GM19240 (cell line): Measurements from ENCODE around the gene NR3C2.

Experiments
- DNase-seq: peaks from one replicate; pipeline ENCODE4 v3.0.0; 2011; ENCODE audit warnings: low spot score; ENCODE audit not compliant: insufficient read length

NR3C2 gene

DNA sequence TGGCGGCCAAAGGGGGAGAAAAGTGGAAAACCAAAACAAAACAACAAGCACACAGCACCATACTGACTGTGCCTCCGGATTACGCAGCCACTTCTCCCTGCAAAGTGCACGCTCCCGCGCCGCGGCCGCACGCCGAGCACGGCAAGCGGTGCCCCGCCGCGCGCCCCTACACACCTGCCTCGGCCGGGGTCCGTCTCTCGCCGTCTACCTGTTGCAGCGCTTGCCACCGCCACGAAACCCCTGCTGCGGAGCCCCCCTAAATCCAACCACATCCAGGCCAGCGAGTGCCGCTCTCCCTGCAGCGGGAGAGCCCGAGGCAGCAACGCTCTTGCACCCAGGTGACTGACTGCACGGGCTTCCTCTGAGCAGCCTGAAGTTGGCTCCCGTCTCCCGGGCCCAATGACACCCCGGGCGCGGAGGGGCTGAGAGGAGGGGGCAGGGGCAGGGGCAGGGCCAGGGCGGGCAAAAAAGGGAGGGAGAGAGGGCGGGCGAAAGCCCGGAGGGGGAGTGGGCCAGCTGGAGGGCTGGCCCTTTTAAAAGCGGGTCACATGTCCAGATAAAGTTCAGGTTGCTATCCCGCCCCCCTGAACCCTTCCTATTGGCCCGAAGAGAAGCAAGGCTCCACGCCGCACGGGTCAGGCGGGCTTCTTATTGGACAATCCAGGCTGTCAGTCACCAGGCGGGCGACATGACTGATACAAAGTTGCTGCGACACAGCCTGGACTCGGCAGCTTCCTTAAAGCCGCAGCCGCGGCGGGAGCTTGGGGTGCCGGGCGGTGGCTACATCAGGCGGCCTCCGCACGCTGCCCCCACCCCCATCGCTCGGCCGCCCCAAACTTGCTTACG, at the start of gene NR3C2:
Gene NR3C2 (minus strand): TSS at position 429 of the 846 bp plus-strand sequence.
- DNase-seq = peak; percentile 95

DNA sequence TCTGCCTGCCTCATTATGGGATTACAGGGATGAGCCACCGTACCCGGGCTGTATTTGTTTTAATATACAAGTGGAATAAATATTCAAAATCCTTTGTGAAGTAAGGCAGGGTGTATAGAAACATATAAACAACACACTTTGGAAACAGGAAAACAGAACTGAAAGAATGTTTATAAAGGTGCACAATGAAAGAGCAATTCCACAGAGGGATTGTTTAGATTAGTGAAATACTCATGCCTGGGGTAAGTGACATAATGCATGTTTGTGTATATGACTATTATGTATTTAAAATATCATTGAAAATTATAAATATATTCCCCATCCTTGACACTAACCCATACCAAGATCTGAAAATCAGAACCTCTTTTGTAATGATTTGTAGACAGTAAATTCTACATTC, 45.0 kb upstream of the NR3C2 start:
- DNase-seq = no peak

DNA sequence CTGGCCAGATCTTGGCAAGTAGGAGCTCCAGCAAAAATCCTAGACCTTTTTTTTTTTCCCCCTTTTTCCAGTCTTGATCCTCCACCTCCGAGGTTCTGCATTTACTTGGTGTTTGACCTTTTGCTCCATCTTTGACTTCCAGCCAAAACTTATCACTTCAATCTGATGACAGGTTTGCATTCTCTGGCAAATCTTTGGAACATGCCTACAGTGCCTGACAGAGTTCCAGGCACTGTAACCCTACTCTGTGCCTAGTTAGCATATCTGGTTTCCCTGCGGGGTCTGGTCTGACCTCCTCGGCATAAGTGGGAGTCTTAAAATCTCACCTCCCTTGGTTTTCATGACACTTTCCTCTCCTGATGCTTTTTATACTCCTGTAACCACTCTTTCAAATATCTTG, 39.4 kb upstream of the NR3C2 start:
- no peak for DNase-seq

DNA sequence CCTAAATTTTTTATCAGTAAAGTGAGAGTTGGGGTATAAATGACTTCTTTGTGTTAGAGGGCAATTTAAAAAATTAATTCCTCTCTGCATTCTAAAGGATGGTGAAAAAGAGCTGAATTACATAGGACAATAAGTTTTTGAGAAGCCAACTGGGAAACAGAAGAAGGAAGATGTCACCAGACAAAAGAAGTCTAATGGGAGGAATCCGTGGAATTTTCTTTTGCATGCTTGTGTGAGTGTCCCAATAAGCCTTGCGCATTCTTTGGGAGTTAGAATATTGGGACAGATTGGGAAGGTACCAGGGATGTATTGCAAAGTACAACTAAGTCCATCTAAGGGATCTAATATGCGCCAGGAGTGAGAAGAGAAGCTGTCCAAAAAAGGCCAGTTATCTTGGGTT, 35.1 kb upstream of the NR3C2 start:
- DNase-seq = no peak

DNA sequence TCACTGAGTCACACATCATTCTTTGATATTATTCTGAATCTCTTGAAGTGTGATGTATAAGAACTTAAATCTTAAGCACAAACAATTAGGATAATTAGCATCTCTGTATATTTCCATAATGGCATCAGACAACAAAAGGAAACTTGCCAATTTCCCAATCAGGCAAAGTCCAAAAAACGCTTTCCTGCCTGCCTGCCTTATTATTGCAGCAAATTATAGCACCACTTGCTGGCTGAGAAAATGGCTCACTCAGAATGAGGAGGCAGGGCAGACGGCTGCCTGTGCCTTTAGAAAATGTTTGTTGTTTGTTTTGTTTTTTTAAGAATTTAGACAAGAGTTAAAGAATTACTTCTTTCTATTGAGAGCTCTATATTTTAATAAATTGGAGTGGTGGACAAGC, 27.7 kb upstream of the NR3C2 start:
- no peak for DNase-seq

DNA sequence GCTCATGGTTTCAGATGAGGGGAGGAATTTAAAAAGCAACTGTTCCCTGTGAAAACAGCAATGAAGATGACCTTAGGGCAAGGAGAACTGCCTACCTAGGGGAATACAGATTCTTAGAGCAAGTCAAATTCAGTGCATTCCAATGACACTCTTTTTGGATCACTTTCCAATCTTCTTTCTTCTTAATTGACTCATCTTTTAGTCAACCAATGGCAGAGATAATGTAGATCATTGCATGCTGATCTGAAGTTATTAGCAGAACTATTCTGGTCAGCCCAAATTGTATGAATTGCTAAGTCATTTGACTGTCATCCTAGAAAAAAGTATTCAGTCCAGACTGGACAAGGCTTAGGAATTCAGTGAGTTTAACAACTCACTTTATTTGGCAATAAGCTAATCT, 12.6 kb upstream of the NR3C2 start:
- DNase-seq = no peak

DNA sequence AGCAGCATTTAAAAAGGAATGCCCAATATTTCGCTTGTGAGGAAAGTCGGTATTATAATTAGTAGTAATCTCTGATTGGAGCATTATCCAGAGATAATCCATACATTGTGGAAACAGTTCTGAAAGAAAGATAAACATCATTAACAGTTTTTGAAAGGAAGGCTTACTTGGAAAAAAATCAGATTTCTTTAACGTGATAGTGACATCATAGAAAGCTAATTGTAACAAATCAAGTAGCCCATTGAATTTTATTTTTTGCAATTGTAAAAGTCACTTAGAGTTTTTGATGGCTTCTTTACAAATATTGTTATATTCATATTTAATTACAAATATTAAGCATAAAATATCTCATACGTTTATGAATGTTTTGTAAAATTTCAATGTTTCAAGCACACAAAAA, 11.6 kb upstream of the NR3C2 start:
- no peak for DNase-seq

DNA sequence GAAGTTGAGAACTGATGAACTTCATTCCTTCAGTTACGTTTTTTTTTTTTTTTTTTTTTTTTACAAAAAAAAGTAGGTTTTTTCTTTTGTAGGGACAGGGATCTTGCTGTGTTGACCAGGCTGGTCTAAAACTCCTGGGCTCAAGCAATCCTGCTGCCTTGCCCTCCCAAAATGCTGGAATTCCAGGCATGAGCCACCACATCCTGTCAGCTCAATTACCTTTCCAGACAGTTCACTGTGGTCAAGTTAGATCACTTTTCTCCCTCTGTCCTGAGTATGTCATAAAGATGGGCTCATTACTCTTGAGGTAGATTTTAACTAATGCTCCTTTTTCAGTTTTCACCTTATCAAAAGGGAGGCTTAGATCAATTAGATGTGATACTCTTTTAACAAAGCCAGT, 10.8 kb upstream of the NR3C2 start:
- DNase-seq = no peak

DNA sequence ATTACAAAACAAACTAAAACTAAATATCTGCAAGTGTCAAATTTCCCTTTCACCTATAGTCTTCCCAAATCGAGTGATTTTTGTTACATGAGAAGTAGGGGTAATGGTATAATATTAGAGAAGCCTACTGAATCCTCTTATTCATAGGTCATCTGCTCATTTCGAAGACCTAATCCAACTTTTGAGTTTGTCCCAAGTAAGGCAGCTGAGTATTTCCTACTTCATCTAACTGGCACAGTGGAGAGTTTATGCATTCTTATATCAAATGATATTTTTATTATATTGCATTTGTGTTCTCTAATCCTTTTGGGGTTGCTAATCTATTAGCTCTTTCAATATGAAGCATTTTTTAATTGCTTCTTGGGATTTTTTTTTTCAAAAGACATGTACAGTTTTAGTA, 7.7 kb upstream of the NR3C2 start:
- no peak for DNase-seq

DNA sequence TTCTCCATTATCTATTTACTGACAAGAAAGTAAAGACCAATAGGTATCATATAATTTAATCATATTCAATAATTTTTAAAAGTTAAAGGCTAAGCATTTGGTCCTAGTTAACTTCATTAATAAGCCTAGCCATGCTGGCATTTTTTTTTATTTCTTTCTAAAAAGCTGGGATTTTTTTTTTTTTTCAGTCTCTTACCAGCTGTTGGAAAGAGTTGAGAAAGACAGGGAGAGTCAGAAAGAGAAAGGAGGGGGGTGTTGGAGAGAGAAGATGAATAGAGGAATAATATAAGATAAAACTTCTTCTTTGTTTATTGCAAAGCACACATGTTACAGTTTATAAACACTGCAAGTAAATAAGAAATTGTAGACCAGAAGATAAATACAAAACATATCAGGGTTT, 5.9 kb upstream of the NR3C2 start:
- DNase-seq = no peak

DNA sequence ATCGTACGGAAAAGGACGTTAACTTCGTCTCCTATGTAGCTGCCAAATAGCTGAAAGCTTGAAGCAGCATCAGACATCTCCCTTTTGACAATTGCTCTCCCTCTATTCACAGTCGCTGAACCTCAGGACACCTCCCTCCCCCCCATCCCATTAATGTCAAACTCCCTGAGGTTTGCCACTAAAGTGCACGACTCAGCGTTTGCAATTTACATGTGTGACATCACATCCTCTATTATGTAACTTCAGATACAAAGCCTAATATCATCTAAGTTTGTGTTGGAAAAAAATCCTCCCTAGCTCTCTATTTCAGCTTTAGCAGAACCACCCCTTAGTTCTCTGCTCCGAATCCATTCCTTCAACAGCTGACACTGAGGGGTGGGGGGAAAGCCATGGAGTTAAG, 5.5 kb upstream of the NR3C2 start:
- no peak for DNase-seq

DNA sequence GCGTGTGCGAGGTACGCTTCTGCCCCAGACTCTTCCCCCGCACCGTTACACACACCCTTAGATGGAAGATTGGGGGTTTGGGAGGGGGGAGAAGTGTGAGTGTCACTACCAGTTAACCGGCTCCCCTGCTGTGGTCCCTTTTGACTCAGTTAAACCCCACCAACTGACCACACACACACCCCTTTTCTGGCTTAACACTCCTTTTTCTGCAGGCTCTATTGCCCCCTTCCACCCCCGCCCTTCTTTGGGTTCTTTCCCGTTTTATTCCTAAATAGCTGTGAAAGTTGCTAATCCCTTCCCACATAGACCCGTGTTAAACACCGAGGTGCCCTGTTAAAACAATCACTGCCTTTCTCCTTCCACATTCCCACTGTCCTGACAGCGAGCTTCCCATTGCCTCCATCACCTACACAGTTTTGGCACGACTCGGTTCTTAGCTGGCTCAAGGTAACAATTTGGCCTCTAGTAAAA, 3.7 kb upstream of the NR3C2 start:
- no peak for DNase-seq

DNA sequence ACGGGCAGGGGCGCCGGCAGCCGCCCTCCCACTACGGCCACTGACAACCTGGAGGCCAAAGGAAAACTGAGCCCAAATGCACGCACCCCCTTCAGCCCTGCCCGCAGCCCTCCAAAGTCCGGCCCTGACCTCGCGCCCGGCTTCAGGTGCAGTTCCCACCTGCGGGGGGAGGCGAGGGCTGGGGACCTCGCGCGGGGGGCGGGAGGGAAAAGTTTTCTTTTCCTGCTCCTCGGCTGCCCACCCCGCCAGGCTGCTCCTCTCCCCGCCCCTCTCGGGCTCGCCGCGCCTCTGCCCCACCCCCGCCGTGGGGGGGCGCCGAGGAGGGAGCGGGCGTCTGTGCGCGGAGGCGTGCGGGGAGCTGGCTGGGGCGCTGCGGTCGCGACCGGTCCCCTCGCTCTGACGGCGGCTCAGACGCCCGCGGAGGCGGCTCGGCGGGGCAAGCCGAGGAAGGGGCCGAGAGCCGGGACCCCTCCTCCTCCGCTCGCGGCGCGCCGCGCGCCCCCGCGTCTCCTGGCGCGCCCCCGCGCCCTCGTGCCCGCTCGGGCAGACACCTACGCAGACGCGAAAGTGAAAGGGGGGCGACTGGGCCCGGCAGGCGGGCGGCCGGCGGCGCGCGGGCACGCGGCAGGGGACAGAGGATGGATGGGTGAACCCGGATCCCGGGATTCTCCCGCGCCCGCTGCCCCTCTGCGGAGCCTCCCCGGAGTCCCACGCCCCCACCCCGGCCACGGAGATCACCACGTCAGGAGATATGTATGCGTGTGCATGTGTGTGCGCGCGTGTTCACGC, 3.1 kb upstream of the NR3C2 start:
- no peak for DNase-seq

DNA sequence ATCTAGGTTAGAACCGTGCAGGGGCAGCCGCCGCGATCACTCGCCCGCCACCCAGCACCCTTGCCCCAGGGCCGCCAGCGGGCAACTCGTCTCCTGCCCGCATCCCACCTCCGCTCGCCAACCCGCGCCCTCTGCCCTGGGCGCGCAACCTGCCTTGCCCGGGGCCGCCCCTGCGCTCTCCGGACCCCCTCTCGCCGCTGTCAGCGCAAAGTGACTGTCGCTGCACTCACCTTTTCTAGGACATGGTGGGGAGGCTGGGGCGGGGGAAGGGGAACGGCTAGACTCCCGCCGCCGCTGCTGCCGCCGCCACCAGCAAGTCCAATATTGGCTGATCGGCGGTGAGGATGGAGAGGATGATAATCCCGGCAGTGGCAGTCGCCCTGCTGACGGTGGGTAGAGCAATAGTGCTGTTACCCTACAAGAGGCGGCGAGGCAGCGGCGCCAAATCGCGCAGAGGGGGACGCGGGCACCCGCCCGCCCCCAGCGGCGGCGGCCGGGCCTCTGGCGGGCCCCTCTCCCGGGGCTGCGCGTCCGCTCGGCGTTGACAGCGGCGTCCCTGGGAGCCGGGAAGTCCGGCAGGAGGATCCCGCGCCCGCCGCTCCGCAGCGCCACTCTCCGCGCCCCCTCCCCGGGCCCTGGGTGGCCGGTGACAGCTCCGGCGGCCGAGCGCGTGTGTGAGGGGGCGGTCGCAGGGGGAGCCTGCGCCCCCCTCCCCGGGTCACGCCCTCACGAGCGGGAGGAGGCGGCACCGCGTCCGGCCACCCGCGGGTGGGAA, 2.3 kb upstream of the NR3C2 start:
- DNase-seq = no peak

DNA sequence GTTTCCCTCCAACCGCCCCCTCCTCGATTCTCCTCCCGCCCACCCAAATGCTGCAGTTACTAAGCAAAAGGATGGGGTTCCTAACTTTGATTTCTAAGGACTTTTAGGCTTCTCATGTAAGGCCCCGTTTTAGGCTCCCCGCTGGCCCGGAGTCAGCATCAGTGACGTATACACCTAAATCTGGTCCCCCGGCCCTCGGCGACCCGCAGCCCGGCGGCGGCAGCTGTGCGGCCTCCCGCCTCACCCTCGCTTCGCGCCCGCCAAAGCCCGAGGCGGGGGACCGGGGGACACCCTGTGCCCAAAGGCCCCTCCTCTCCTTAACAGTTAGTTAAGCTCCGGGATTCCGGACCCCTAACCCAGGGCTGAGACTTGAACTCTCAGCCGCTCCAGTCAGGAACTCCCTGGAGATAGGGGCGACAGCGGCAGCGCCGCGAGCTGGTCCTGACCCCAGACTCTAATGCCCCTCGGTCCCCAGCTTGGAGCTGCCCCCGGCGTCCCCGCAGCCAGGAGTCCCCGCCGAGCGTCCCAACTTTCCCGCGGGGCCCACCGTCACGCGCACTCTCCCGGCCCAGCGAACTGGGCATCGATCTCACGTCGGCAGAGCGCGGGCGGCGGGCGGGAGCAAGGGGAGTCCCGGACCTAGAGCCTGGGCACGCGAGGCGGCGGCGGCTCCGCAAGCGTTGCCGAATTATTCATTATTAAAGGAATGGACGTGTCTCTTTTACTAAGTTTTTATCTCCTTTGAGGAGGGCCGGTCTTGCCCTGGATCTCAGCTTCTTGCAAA, 1.5 kb upstream of the NR3C2 start:
- no peak for DNase-seq

DNA sequence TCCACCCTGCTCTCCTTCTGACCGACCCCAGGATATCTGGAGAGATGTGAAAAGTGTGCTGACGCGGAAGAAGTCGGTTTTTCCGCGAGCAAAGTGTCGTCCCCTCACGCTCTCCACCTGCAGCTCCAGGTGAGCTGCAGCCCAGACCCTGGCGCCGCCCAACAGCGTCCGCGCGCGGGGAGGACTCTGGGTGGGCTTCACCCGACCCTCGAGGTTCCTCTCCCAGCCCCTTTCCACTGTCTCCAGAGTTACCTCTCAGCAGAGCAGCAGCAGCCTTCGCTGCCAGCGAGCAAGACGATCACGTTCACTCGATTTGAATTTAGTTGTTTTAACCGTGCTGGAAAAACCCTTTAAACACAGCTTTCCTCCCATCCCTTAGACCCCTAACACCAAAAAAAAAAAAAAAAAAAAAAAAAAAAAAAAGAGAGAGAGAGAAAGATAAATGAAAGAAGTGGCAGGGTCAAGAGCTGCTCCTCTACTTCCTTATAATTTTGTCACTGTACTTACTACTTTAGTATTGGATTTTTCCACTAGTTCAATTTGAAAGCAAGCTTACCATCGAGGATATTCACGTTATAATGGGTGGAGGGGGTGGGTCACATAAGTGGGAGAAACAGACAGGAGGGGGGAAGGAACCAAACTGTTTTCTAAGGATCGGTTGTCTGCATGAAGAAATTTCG, 758 bp upstream of the NR3C2 start:
- peak; percentile 14 for DNase-seq

DNA sequence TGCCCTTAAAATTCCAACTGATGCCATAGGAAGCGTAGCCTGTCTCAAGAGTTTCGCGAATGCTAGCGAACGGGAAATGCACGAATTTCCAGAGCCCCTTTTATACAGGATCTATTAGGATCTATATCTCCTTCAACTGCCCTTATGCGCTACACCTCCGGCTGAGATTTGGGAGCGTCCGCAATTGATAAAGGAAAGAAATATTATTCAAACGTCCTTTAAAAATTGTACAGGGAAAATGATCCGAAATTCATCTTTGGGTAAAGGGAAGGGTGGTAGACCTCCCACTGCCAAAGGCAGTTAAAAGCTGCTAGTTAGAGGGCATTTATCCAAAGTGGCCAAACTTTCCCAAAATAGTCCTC, 609 bp downstream of the NR3C2 start:
- no peak for DNase-seq

DNA sequence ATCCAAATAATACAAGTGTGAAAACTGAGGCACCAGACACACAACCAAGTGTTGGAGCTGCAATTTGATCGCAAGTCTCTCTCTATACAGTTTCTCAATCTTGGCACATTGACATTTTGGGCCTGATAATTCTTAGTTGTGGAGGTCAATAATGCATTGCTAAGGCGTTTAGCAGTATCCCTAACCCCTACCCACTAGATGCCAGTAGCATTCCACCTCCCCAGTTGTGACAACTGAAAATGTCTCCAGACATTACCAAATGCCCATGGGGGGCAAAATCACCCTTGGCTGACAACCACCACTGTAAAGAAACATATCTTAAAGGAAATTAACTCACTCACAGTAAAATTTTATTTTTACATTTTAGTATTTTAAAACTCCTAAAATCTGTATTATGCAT, 4.2 kb downstream of the NR3C2 start:
- DNase-seq = no peak

DNA sequence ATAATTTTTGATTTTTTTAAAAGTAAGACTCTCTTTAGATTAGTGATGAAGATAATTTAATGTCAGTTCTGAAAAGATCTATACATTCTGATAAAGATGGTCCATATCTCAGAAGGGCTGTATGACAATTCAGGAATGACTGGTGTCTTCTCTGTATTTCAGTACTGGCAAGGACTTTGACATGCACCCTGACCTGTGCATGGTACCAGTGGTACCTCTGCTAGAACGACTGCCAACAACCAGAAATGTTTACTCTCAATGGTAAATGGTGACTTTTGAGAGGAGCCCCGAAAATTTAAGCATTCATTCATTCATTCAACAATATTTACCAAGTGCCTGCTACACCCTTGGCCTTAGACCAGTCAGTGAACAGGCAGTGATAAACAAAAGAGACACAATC, 4.8 kb downstream of the NR3C2 start:
- no peak for DNase-seq

DNA sequence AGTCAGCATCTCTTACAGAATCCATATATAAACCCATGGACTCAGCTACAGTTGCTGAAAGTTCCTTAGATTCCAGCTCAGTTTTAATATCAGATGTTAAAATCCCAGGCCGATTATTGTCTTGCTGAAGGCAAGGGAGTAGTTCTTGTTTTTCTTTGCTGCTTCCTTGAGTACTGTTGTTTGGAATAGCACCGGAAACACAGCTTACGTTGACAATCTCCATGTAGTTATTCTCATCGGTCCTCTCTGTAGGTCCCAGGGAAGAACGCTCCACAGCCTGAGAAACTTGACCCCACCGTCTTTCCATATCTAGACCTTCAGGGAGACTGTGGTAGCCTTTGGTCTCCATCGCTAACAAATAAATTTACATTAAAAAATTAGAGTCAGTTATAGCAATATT, 5.7 kb downstream of the NR3C2 start:
- no peak for DNase-seq
